Fibroblast of villous mesenchyme (primary cell): ENCODE measurements around the gene FRMPD1. TPM values are rescaled to one million over a fixed set of nuclear protein-coding genes. Genes with fewer than 3 reads are reported as not detected.

Experiments used
- DNase-seq: peaks from one replicate; pipeline ENCODE4 v3.0.0-alpha.2; 2010; ENCODE audit warnings: low read depth
- H3K4me3 ChIP-seq: 2 replicates; pipeline ENCODE4 v1.5.1; 2011; ENCODE audit warnings: low read depth, mild to moderate bottlenecking, low read length
- CTCF ChIP-seq: IDR thresholded peaks from 2 replicates; pipeline ENCODE4 v1.5.1; 2012; ENCODE audit warnings: low read depth, mild to moderate bottlenecking, low read length; ENCODE audit not compliant: insufficient read depth
- total RNA-seq: library from RNA; depleted of rRNA; stranded (reverse); fragments of >200 nt; gene quantifications from 2 replicates; pipeline ENCODE4 v1.2.3, GENCODE V29; 2012

The FRMPD1 gene
- total RNA-seq, 1 donor: not detected

GRCh38 chr9:37706290-37706689 is 55.5 kb downstream of the FRMPD1 start:
- no peak overlapping the region for H3K4me3 ChIP-seq
- no peak for TF ChIP-seq CTCF
- no peak for DNase-seq

- no peak for TF ChIP-seq CTCF
- no peak overlapping the region for H3K4me3 ChIP-seq
- DNase-seq: no peak
Measured at GRCh38 chr9:37707748-37708147, 57.0 kb downstream of the FRMPD1 start.

GRCh38 chr9:37710046-37710445 is 59.3 kb downstream of the FRMPD1 start:
- no peak for TF ChIP-seq CTCF
- H3K4me3 ChIP-seq: no peak overlapping the region
- no peak for DNase-seq

GRCh38 chr9:37715260-37715659 is 64.5 kb downstream of the FRMPD1 start:
- no peak overlapping the region for H3K4me3 ChIP-seq
- DNase-seq: no peak
- no peak for TF ChIP-seq CTCF

- H3K4me3 ChIP-seq: no peak overlapping the region
- no peak for TF ChIP-seq CTCF
- DNase-seq: no peak
Measured at GRCh38 chr9:37715991-37716505, 65.3 kb downstream of the FRMPD1 start.

GRCh38 chr9:37719526-37719925 is 68.8 kb downstream of the FRMPD1 start:
- TF ChIP-seq CTCF: no peak
- no peak for DNase-seq

GRCh38 chr9:37727013-37727412 is 76.3 kb downstream of the FRMPD1 start:
- H3K4me3 ChIP-seq: no peak overlapping the region
- DNase-seq: no peak
- TF ChIP-seq CTCF: no peak

More at GRCh38 chr9:37719526-37719925, 68.8 kb downstream of the FRMPD1 start:
- H3K4me3 ChIP-seq: no peak overlapping the region
